GM21360 (cell line): ENCODE results near the gene LRP5.
"Not testable (repeated sequence)": the region's sequence is repeated elsewhere in the genome, so short reads cannot be mapped to it uniquely, and the experiment has no call there.

Experiments used
- ATAC-seq: cut with Tn5 transposase; IDR thresholded peaks from one replicate; pipeline ENCODE4 v1.9.1; 2021; ENCODE audit warnings: mild to moderate bottlenecking, moderate library complexity; ENCODE audit not compliant: unreplicated experiment

The LRP5 gene

GRCh38 chr11:68328374-68329091 is 16.1 kb downstream of the LRP5 start:
- ATAC-seq = no peak

DNA sequence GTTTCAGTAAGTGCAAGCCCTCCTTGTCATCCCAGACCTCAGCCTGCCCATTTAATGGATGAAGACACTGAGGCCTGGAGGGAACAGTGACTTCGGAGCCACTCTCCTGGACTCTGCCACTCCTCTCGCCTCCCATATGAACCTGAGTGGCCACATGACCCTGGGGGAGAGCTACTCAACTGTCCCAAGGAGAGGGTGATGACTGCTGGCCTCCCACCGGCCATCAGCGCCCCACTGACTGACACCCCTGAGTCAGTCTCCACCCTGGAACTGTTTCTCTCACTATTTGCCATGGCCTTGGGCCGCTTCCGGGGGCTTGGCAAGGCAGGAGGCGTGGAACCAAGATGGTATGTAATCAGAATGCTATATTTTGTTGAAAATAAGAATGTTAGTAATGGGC is 17.1 kb downstream of the LRP5 start:
- ATAC-seq = no peak

GRCh38 chr11:68329978-68330699 is 17.7 kb downstream of the LRP5 start:
- no peak for ATAC-seq

GRCh38 chr11:68330700-68331337 is 18.4 kb downstream of the LRP5 start:
- ATAC-seq = no peak

- no peak for ATAC-seq
These were observed 19.1 kb downstream of the LRP5 start for GRCh38 chr11:68331338-68331947.

- ATAC-seq = no peak
These were observed 19.8 kb downstream of the LRP5 start for GRCh38 chr11:68332186-68332585.

DNA sequence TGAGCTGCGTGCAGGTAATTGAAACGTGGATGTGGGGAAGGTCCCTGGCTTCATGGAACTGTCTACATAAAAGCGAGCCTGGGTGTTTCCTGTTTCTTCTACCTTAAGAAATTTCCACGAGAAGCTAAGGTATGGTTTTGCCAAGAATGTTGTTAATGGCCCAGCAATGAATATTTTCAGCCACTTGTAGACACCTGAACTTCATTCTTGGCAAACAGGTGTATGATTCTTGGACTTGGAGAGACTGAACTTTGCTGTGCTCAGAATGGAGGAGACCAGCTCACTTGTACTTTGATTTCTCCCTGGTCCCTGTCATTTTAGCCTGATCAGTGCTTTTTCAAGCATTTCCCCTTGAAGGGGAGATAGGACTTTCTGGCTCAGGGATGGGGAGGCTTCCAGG is 20.8 kb downstream of the LRP5 start:
- ATAC-seq = no peak

DNA sequence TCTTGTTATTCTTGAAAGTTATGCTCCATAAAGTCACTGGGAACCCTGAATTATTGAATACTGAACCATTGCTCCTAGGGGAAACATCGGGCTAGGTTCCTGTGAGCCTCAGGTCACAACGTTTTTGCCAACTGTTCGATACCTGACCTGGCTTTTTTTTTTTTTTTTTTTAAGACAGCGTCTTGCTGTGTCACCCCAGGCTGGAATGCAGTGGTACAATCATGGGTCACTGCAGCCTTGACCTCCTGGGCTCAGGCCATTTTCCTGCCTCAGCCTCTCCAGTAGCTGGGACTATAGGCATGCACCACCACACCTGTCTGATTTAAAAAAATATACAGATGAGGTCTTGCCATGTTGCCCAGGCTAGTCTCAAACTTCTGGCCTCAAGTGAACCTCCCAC is 22.5 kb downstream of the LRP5 start:
- no peak for ATAC-seq

GRCh38 chr11:68335683-68336082 is 23.3 kb downstream of the LRP5 start:
- ATAC-seq = no peak

GRCh38 chr11:68336716-68337115 is 24.3 kb downstream of the LRP5 start:
- ATAC-seq = no peak

GRCh38 chr11:68337399-68337835 is 25.0 kb downstream of the LRP5 start:
- ATAC-seq = no peak

- no peak for ATAC-seq
These were observed 25.8 kb downstream of the LRP5 start for GRCh38 chr11:68338051-68338780.

GRCh38 chr11:68340003-68340767 is 27.8 kb downstream of the LRP5 start:
- ATAC-seq = no peak

DNA sequence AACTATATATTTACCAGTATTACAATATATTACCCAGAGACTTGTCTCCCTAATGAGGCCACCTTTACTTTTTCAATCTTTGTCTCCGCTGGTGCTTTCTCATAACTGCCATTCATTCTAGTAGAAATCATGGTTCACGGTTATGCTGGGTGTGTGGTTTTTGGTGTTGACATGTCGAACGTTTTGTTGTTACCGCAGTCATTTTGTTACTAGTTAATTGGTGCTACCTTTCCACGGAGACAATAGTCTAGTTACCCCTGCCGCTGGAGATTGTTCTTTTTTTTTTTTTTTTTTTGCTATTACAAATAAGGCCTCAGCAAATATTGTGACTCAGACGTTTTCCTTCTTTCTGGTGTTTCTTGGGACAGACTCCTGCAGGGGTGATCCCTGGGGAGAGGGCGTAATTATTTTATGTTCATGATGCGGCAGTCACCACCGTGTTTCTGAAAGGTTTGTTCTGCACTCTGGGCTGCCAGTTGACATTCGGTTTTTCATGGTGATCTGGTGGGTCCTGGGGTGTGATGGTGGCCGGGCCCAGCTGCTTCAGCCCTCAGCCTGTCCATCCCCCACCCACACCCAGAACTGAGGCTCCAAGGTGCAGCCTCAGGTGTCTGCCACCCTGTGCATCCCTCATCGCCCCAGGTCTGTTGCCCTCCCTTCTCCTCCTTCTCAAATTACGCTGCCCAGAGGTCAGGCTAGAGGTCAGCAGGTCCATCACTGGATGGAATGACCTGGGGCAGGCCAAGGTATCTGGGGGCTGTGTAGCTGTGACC is 28.6 kb downstream of the LRP5 start:
- ATAC-seq = no peak

DNA sequence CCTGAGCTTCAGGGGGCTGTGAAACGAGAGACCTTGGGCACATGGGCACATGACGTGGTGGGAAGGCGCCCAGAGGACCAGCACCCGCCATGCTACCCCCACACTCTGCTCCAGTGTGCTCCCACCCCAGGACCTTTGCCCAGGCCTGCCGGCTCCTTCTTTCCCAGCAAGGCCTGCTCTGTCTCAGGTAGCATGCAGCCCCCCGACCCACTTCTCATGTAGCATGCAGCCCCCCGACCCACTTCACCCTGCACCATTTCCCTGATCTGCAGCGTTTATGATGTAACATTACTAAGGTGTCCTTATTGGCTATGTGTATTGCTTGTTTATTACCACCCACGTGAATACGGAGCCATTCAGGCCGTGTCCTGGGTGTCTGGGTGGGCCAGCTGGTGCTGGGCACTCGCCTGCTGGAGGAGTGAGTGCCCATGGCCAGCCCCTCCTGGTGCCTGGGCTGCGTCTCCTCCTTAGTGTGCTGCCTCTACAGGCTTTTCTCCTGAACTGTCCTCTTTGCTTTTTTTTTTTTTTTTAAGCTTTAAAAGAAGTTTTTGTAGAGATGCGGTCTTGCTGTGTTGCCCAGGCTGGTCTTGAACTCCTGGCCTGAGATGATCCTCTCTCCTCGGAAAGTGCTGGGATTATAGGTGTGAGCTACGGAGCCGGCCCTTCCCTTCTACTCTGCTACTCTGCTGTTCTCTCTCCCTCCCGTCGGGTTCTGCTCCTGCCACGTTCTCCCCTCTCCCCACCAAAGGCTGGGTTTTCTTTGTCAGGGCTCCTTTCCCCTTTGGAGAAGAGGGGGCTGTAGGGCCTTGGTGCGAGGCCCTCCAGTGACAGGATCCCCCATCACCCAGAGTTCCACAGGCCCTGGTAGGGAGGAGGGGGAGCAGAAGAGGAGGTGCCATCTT is 29.4 kb downstream of the LRP5 start:
- no peak for ATAC-seq

GRCh38 chr11:68342459-68343158 is 30.2 kb downstream of the LRP5 start:
- ATAC-seq = no peak

GRCh38 chr11:68343761-68344256 is 31.4 kb downstream of the LRP5 start:
- no peak for ATAC-seq

- ATAC-seq = not testable (repeated sequence)
These were observed 32.4 kb downstream of the LRP5 start for GRCh38 chr11:68344821-68345220.
